ENCODE measurements around the gene PARP15.

DNA sequence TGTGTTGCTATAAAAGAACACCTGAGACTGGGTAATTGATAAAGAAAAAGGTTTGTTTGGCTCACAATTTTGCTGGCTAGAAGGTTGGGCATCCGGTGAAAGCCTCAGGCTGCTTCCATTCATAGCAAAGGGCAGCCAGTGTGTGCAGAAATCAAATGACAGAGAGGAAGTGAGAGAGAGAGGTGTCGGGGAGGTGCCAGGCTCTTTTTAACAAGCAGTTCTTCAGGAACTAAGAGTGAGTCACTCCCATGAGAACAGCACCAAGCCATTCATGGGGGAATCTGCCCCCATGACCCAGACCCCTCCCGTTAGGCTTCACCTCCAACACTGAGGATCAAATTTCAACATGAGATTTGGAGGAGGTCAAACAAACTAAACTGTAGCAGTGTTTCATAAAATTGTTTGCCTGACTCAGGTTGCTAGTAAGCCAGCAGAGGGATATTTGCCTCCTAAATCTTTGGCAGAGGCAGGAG lies 4.5 kb upstream of the PARP15 start:
- TF ChIP-seq, protein P1, sequence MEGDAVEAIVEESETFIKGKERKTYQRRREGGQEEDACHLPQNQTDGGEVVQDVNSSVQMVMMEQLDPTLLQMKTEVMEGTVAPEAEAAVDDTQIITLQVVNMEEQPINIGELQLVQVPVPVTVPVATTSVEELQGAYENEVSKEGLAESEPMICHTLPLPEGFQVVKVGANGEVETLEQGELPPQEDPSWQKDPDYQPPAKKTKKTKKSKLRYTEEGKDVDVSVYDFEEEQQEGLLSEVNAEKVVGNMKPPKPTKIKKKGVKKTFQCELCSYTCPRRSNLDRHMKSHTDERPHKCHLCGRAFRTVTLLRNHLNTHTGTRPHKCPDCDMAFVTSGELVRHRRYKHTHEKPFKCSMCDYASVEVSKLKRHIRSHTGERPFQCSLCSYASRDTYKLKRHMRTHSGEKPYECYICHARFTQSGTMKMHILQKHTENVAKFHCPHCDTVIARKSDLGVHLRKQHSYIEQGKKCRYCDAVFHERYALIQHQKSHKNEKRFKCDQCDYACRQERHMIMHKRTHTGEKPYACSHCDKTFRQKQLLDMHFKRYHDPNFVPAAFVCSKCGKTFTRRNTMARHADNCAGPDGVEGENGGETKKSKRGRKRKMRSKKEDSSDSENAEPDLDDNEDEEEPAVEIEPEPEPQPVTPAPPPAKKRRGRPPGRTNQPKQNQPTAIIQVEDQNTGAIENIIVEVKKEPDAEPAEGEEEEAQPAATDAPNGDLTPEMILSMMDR (IDR thresholded peaks at IDR 0.05): no peak
- no peak for TF ChIP-seq RELA (CRISPR knock-in tag; IDR thresholded peaks at IDR 0.05; ENCODE audit: borderline replicate concordance)
- TF ChIP-seq ZNF423 (CRISPR knock-in tag; IDR thresholded peaks at IDR 0.05): no peak
- TF ChIP-seq, protein P2, sequence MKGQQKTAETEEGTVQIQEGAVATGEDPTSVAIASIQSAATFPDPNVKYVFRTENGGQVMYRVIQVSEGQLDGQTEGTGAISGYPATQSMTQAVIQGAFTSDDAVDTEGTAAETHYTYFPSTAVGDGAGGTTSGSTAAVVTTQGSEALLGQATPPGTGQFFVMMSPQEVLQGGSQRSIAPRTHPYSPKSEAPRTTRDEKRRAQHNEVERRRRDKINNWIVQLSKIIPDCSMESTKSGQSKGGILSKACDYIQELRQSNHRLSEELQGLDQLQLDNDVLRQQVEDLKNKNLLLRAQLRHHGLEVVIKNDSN (CRISPR knock-in tag; IDR thresholded peaks at IDR 0.05): no peak
- TF ChIP-seq ATF2 (CRISPR knock-in tag; IDR thresholded peaks at IDR 0.05; ENCODE audit: borderline replicate concordance, low read depth): no peak
- TF ChIP-seq NR2C2 (CRISPR knock-in tag; IDR thresholded peaks at IDR 0.05): no peak
- no peak for TF ChIP-seq PRDM15 (CRISPR knock-in tag; IDR thresholded peaks at IDR 0.05)

Measured in WTC11 (cell line).